IPS-18a (cell line): ENCODE data around the gene PTCH1.
A peak's percentile ranks its signal among the peaks of the same experiment; 100 is the strongest.

ENCODE experiments used
- H3K27ac ChIP-seq: one replicate; pipeline ENCODE4 v1.5.1; 2013; ENCODE audit warnings: low read length
- H3K27me3 ChIP-seq: one replicate; pipeline ENCODE4 v1.6.1; 2013; ENCODE audit warnings: mild to moderate bottlenecking, low read length; ENCODE audit not compliant: control insufficient read depth, insufficient read depth
- H3K36me3 ChIP-seq: one replicate; pipeline ENCODE4 v1.6.1; 2013; ENCODE audit warnings: low read depth, low read length; ENCODE audit not compliant: control insufficient read depth
- H3K4me1 ChIP-seq: one replicate; pipeline ENCODE4 v1.6.1; 2013; ENCODE audit warnings: low read depth, low read length; ENCODE audit not compliant: control insufficient read depth
- H3K4me3 ChIP-seq: one replicate; pipeline ENCODE4 v1.5.1; 2013; ENCODE audit warnings: low read length
- H3K9ac ChIP-seq: one replicate; pipeline ENCODE4 v1.6.1; 2013; ENCODE audit warnings: mild to moderate bottlenecking, low read length, moderate library complexity
- H3K9me3 ChIP-seq: one replicate; pipeline ENCODE4 v1.6.1; 2013; ENCODE audit warnings: low read depth, low read length; ENCODE audit not compliant: control insufficient read depth

The PTCH1 gene

DNA sequence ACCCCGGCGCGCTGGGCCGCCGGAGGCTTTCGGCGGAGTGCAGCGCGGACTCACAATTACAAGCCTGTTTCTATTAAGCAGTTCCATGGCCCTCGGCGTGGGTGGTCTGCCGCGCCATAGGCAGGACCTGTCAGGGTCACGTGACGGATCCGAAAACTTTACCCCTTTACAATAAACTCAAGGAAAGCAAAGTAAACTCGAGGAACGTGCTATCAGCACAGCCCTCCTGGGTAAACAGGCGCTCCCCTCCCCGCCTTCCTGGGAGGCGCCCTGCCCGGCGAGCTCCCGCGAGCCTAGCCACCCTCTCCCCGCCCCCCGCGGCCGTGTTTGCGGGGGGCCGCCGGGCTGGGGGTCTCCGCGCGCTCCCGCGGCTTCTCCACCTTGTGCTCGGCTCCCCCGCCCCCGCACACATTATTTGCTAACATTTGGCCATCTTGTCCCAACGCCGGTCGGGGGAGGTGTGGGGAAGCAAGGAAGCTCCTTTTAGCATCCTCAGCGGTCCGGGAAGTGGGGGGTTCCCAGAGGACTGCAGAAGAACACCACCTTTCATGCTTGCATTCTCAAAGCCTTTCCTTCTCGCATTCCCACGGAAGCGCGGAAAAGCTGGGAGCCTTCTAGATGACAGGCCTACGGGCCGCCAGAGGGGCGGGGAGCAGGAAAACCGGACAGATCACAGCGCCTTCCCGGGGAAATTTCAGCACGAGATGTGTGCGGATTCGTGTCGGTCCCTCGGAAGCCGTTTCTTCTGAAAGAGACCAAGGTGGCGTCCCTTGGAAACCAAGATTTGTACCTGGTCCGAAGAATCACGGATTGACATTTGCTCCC lies at the start of gene PTCH1:
TSS of gene PTCH1 (minus strand) at position 238 of the 825 bp plus-strand sequence.
- Histone ChIP-seq H3K36me3 (no peaks in the 10 kb centered on the region), H3K27ac (no peak within 1 kb of the TSS), H3K4me1 (peaks cover 38% of the 10 kb centered on the region), H3K27me3 (peaks cover 89% of the 10 kb centered on the region), H3K9ac (no peak within 1 kb of the TSS), H3K9me3 (no peaks in the 10 kb centered on the region), H3K4me3 (peak within 1 kb of the TSS; percentile 71)

DNA sequence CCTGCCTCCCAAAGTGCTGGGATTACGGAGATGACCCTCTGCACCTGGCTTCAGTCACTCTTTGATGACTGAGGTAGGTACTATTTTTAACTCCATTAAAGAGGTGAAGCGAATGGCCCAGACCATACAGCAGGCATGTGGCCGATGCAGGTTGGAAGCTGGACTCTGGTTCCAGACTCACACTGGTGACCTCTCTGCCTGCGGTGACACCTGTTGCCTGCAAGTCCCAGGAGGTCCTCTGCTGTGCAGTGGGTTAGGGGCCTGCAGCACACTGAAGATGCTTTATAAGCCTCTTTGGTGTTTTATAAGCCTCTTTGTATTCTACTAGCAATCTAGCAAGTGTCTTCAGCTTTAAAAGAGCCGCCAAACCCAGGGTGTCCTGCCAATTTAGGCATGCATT lies 49.2 kb upstream of the PTCH1 start:
- Histone ChIP-seq H3K4me1 (peaks cover 20% of the 10 kb centered on the region), H3K9me3 (no peaks in the 10 kb centered on the region), H3K4me3 (no peak overlapping the region), H3K36me3 (no peaks in the 10 kb centered on the region), H3K27ac (no peak overlapping the region), H3K9ac (no peak overlapping the region), H3K27me3 (peaks cover 11% of the 10 kb centered on the region)

DNA sequence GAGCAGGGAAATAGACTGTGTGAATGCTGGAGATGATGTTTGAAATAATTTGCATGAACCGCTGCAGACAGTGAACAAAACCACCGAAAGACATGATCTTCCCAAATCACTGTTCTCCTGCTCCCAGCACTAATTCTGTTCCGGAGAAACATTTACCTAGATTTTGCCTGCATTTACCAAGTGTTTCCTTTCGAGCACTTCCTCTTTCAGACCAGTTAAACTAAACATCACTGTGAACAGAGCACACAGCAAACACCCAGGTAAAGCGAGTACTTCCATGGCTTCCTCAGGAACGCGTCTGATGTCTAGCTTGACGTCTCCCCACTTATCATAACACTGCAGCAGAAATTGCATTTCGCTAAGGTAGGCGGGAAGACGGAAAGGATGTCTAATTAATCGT lies 45.1 kb upstream of the PTCH1 start:
- no peak overlapping the region for H3K27ac ChIP-seq
- no peaks in the 10 kb centered on the region for H3K36me3 ChIP-seq
- peaks cover 1% of the 10 kb centered on the region for H3K4me1 ChIP-seq
- H3K9me3 ChIP-seq = no peaks in the 10 kb centered on the region
- peaks cover 15% of the 10 kb centered on the region for H3K27me3 ChIP-seq
- no peak overlapping the region for H3K4me3 ChIP-seq
- H3K9ac ChIP-seq = no peak overlapping the region

- H3K4me1 ChIP-seq = peaks cover 9% of the 10 kb centered on the region
- no peaks in the 10 kb centered on the region for H3K36me3 ChIP-seq
- no peak overlapping the region for H3K27ac ChIP-seq
- no peak overlapping the region for H3K9ac ChIP-seq
- H3K27me3 ChIP-seq = peaks cover 54% of the 10 kb centered on the region
- H3K9me3 ChIP-seq = no peaks in the 10 kb centered on the region
- no peak overlapping the region for H3K4me3 ChIP-seq
Measured at GRCh38 chr9:95557142-95557541, 40.4 kb upstream of the PTCH1 start.

GRCh38 chr9:95556521-95556920 lies 39.8 kb upstream of the PTCH1 start:
- no peaks in the 10 kb centered on the region for H3K9me3 ChIP-seq
- peaks cover 11% of the 10 kb centered on the region for H3K4me1 ChIP-seq
- H3K27ac ChIP-seq = no peak overlapping the region
- no peak overlapping the region for H3K9ac ChIP-seq
- H3K27me3 ChIP-seq = peaks cover 55% of the 10 kb centered on the region
- H3K36me3 ChIP-seq = no peaks in the 10 kb centered on the region
- no peak overlapping the region for H3K4me3 ChIP-seq

- H3K9ac ChIP-seq = peak overlapping the region; percentile 3
- H3K27ac ChIP-seq = no peak overlapping the region
- H3K9me3 ChIP-seq = no peaks in the 10 kb centered on the region
- H3K4me3 ChIP-seq = peak overlapping the region; percentile 59
- peaks cover 11% of the 10 kb centered on the region for H3K4me1 ChIP-seq
- H3K27me3 ChIP-seq = peaks cover 74% of the 10 kb centered on the region
- H3K36me3 ChIP-seq = no peaks in the 10 kb centered on the region
Measured at GRCh38 chr9:95552814-95553546, 36.2 kb upstream of the PTCH1 start.

GRCh38 chr9:95552255-95552654 lies 35.5 kb upstream of the PTCH1 start:
- peak overlapping the region; percentile 59 for H3K4me3 ChIP-seq
- H3K36me3 ChIP-seq = no peaks in the 10 kb centered on the region
- no peaks in the 10 kb centered on the region for H3K9me3 ChIP-seq
- H3K4me1 ChIP-seq = peaks cover 11% of the 10 kb centered on the region
- H3K27me3 ChIP-seq = peaks cover 70% of the 10 kb centered on the region
- H3K27ac ChIP-seq = no peak overlapping the region
- no peak overlapping the region for H3K9ac ChIP-seq

DNA sequence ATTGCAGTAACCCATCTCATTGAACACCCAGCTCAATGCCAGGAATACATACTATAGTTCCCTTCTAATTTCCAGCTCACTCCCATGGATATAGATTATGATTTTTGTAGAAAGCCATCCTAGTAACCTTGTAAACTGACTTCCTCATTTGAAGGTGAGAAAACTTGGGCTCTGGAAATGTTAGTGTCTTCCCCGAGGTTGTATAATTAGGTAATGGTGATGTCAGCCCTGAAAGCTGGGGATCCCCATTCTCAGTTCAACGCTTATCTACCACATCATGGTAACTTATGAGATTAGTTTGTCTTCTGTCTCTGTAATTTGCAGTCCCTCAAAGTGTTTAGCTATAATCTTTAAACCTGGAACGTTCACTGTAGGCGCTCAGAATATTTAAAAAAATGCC lies 34.6 kb upstream of the PTCH1 start:
- no peak overlapping the region for H3K9ac ChIP-seq
- H3K27me3 ChIP-seq = peaks cover 67% of the 10 kb centered on the region
- H3K4me3 ChIP-seq = no peak overlapping the region
- H3K36me3 ChIP-seq = no peaks in the 10 kb centered on the region
- H3K9me3 ChIP-seq = no peaks in the 10 kb centered on the region
- H3K4me1 ChIP-seq = peaks cover 11% of the 10 kb centered on the region
- no peak overlapping the region for H3K27ac ChIP-seq

DNA sequence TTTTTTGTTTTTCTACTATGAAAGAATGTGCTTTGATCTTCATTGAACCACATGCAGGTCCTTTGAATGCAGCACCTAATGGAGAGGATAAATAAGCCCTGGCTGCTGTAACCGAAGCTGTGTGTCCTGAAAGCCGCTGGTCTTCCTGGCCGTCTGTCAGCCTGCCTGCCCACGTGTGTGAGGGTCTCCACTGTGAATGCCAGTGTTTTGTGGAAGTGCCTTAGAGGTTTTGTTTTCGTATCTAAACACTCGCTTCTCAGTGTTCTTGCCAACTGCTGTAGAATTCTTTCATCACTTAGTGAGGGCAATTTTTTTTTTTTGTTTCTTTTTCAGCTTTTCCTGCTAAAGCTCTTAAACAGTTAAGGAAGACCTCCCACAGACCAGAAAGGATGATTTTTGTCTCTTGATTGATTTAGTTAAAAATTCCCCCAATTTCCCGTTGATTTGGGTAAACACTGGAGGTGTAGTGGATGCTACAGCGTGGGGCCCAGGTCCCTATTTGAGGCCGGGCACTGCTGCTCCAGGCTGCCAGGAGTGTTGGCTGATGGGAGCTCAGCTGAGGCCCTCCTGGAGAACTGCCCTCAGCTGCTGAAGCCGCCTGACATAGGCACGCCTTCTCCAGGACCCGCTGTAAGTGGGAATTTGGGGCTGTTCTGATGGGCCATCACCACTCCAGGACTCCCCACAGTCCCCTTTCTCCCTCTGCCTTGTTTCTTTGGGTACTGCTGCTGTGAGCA lies 29.2 kb upstream of the PTCH1 start:
- Histone ChIP-seq H3K9me3 (no peaks in the 10 kb centered on the region), H3K9ac (no peak overlapping the region), H3K27ac (no peak overlapping the region), H3K4me1 (no peaks in the 10 kb centered on the region), H3K36me3 (no peaks in the 10 kb centered on the region), H3K27me3 (peaks cover 25% of the 10 kb centered on the region), H3K4me3 (no peak overlapping the region)

DNA sequence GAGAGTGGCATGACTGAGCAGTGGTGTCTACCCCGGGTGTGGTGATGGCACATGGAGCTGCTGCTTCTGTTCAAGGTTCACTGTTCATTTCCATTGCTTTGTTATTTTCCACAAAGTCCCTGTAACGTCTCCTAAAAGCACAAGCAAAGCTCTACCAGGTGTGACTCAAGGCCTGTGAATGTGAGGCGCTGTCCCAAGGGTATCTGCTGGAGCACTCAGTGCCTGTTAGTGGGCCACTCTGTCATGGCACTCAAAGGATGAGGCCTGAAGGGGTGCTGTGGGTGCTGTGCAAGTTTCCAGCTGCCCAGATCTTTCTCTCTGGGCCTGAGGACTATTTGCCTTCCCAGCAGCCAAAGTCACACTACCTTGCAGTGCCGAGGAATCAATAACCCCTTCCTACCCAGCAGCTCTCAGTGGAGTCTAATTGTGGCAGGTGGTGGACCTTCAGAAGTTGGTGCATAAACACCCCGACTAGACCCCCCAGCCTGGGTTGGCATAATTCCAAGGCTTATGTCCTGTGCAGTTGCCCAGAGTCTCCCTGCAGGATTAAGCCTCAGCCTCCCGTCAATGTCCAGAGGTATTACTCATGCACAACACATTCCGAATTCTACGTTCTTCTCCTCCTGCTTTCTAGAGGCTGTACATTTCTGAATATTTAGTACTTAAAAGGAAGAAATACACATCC lies 17.4 kb upstream of the PTCH1 start:
- H3K4me3 ChIP-seq = no peak overlapping the region

GRCh38 chr9:95529910-95530309 lies 13.1 kb upstream of the PTCH1 start:
- H3K36me3 ChIP-seq = no peaks in the 10 kb centered on the region
- no peak overlapping the region for H3K4me3 ChIP-seq
- H3K27ac ChIP-seq = no peak overlapping the region
- no peak overlapping the region for H3K9ac ChIP-seq
- H3K27me3 ChIP-seq = peaks cover 11% of the 10 kb centered on the region
- no peaks in the 10 kb centered on the region for H3K9me3 ChIP-seq
- H3K4me1 ChIP-seq = peaks cover 4% of the 10 kb centered on the region

More for the DNA sequence above, 17.4 kb upstream of the PTCH1 start:
- Histone ChIP-seq H3K27ac (no peak overlapping the region), H3K27me3 (no peaks in the 10 kb centered on the region), H3K9me3 (no peaks in the 10 kb centered on the region), H3K9ac (no peak overlapping the region), H3K36me3 (no peaks in the 10 kb centered on the region), H3K4me1 (peaks cover 2% of the 10 kb centered on the region)
